GM12872 (cell line): Measurements from ENCODE around the gene SETX.

Source experiments
- TF ChIP-seq, protein P1 (sequence below): IDR thresholded peaks from 3 replicates; pipeline ENCODE4 v1.5.1; 2011; ENCODE audit warnings: low read depth, mild to moderate bottlenecking, low read length, moderate library complexity; ENCODE audit not compliant: insufficient read depth

SETX gene

DNA sequence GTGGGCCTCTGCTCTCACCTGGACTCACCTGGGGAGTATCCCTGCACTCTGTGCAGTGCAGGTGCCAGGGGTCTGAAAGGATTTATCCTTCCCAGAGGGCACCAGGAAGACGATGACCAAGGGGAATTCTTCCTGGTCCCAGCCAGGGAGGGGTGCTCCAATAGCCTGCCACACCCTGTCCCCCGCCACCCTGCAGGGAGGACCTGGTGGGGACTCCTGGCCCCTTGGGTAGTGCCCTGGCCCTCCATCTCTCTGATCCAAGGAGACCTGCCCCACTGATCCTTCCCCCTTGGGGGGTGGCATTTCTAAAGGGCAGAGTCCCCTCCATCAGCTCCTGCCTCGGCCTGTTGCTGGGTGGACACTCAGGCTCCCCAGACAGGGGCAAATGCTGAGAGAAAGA lies 122.3 kb downstream of the SETX start:
- TF ChIP-seq, protein P1, sequence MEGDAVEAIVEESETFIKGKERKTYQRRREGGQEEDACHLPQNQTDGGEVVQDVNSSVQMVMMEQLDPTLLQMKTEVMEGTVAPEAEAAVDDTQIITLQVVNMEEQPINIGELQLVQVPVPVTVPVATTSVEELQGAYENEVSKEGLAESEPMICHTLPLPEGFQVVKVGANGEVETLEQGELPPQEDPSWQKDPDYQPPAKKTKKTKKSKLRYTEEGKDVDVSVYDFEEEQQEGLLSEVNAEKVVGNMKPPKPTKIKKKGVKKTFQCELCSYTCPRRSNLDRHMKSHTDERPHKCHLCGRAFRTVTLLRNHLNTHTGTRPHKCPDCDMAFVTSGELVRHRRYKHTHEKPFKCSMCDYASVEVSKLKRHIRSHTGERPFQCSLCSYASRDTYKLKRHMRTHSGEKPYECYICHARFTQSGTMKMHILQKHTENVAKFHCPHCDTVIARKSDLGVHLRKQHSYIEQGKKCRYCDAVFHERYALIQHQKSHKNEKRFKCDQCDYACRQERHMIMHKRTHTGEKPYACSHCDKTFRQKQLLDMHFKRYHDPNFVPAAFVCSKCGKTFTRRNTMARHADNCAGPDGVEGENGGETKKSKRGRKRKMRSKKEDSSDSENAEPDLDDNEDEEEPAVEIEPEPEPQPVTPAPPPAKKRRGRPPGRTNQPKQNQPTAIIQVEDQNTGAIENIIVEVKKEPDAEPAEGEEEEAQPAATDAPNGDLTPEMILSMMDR = no peak

DNA sequence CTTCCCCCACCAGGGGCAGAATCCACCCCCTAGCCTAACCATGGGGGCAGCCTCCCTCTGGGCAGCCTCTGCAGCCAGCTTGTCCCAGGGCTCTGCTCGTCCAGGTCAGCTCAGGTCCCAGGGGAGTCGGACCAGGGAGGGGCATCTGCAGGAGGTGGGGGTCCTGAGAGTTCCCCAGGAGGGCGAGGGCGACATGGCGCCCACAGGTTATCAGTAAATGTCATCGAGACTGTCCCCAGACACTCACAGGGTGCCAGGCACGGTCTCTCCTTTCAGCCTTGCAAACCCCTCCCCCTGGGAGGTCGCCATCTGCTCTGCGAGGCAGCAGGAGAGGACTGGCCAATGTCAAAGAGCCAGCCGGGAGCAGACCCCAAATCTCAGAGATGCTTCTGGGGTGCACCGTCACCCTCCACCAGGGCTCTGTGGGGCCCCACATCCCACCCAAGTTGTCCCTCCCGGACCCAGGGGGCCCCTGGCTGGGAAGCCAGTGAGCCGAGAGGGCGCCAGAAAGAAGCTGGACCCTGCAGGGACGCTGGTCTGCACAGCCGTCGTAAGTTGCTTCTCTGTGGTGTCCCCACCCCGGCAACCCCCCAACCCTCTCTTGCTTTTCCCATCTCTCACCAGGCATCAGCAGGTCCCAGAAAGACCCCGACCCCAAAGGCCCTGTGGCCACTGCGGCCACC lies 123.6 kb downstream of the SETX start:
- TF ChIP-seq, protein P1 = no peak

DNA sequence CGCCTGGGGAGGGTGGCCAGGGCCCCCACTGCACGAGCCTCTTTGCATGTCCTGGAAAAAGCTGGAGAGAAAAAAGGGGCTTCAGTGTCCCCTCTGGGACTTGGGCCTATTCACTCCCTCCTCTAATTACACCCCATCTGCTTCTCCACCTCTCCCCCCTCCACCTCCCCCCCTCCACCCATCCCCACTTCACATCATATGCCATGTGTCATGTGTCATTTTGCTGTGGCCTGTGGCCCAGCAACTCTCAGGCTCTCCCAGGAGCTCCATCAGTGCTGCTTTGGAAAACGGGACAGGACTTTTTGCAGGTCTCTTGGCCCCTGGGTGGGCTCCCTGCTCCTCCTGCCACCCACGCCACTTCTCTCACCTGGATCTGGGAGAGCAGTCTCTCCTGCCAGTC lies 124.2 kb downstream of the SETX start:
- TF ChIP-seq, protein P1 = no peak

DNA sequence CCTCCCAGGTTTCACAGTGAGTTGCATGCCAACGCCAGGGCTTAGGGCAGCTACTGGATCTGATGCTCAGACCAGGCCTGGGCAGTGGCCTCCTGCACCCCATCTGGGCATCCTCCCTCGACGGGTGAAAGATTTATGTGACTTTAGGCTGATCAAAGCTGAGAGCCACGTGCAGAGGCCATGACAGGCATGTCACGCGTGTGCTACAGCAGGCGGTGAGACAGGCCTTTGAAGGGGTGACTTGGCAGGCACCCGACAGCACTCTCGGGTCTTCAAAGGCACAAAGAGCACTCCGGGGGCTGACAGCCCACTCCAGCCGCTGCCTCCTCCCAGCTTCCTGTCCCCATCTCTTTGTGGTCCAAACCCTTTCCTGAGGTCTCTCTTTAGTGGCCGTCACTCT lies 126.7 kb downstream of the SETX start:
- TF ChIP-seq, protein P1 = no peak

DNA sequence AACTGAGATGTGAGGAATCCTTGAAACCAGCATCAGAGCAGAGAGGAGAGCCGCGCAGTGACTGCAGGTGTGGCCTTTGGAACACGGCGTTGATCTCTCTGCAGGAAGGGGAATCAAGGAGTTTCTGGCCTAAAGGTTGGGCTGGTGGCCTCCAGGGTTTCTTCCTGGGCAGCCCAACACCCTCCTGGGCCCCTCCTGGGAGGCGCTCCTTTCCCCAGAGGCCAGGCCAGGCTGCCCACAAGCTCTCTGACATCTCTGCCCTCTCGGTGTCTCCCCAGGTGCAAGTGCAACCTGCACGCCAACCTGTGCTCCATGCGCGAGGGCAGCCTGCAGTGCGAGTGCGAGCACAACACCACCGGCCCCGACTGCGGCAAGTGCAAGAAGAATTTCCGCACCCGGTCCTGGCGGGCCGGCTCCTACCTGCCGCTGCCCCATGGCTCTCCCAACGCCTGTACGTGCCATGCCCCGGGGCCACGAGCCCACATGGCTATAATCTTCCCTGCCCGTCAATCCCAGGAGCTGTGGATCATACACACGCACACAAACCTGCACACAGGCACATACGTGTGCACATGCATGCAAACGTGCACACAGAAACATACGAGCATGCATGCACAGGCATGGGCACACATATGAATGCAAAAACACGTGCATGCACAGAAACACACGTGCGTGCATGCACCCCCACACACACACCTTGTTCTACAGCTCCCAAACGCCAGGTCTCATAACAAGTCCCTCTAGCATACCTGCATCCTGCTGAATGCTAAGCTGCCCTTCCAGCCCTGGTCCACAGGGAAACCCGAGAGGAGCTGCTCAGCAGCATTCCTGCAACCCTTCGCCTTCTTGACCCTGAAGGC lies 128.0 kb downstream of the SETX start:
- TF ChIP-seq, protein P1 = no peak

DNA sequence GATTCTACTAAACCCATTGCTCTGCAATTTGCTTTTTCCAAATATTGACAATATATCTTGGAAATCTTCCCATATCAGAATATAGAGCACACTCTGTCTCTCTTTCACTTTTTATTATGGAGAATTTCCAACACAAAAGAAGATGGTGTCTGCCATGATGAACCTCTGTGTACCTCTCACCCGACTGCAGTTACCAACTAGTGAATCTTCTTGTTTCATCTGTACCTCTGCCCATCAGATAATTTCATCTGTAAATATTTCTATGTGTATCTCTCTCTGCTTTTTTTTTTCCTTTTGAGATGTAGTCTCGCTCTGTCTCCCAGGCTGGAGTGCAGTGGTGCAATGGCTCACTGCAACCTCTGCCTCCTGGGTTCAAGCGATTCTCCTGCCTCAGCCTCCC lies 130.1 kb downstream of the SETX start:
- TF ChIP-seq, protein P1 = no peak

DNA sequence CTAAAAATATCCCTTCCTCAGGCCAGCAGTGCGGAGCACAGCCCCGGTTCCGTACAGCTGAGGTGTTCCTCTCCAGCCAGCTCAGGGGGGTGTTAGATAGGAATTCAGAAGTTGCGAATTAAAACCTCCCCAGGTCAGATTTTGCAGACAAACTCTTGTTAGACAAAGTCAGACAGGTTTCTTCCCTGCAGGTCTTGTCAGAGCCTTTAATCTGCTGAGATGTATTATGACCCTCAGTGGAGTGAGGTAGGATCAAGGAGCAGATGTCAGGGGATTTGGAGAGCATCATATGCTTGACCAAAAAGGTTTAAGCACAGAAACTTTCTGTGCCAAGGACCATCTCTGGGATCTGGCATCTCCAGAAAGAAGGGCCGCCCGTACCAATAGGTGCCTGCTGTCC lies 132.8 kb downstream of the SETX start:
- TF ChIP-seq, protein P1 = no peak
